Measurements from ENCODE around the gene MSMB. TPM values are rescaled to one million over a fixed set of nuclear protein-coding genes. Genes with fewer than 3 reads are reported as not detected.
"Not testable (repeated sequence)": the region's sequence is repeated elsewhere in the genome, so short reads cannot be mapped to it uniquely, and the experiment has no call there.

Gene MSMB
- total RNA-seq, 1 experiment from 2014 or later: not detected

DNA sequence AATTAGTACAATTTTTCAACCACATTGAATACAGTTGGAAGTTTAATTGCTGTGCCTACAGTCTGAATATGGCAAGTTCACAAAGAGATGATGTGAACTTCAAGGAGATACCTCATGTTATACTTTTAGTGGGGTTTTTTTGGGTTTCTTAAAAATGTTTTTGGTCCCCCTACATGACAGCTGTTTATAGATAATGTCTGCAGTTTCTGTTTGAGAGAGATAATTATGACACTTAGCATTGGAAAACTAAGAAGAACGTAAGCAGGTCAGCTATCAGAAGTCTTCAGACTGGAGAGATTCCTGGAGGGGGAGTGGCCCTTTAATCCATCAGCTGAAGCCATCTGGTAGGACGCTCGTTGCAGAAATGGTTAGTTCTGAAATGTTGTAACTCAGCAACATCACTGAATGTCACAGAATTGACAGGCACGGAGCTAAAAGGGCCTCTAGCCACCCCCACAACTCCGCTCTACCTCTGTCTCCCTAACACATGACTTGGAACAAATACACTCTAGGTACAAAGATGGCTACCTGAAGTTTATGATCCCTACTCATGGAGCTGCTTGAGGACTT, 44.8 kb downstream of the MSMB start:
- Histone ChIP-seq H3K36me3 (ENCODE audit: insufficient read depth, low read length) (peaks cover 67% of the 10 kb centered on the region), H3K9ac (ENCODE audit: low read length) (no peak overlapping the region)

GRCh38 chr10:46000538-46000937, 45.5 kb downstream of the MSMB start:
- Histone ChIP-seq H3K9ac (ENCODE audit: low read length) (no peak overlapping the region), H3K27ac (ENCODE audit: low read length) (no peak overlapping the region)

More for the DNA sequence above, 44.8 kb downstream of the MSMB start:
- no peak overlapping the region for H2AFZ ChIP-seq (ENCODE audit: low read length)
- H3K4me1 ChIP-seq (ENCODE audit: low read length): no peaks in the 10 kb centered on the region
- H3K79me2 ChIP-seq (ENCODE audit: low read length): peaks cover 29% of the 10 kb centered on the region
- H3K27ac ChIP-seq (ENCODE audit: low read length): no peak overlapping the region
- H4K20me1 ChIP-seq (ENCODE audit: insufficient read depth, low read depth, low read length): 0 out of 2 replicates have a peak, but pooled peaks cover 10% of the 10 kb centered on the region
- no peak for DNase-seq
- no peaks in the 10 kb centered on the region for H3K9me2 ChIP-seq (replicated peaks; ENCODE audit: insufficient read depth, low read length)
- H3K9me3 ChIP-seq (ENCODE audit: low read length): no peaks in the 10 kb centered on the region
- H3K27me3 ChIP-seq (ENCODE audit: low read length): no peaks in the 10 kb centered on the region
- H3K4me3 ChIP-seq (ENCODE audit: low read length): no peak overlapping the region
- no peak overlapping the region for H3K4me2 ChIP-seq (ENCODE audit: low read depth, low read length, poor library complexity, severe bottlenecking)

GRCh38 chr10:45999955-46000354, 46.1 kb downstream of the MSMB start:
- not testable (repeated sequence) for H3K9ac ChIP-seq (ENCODE audit: low read length); DNase-seq; H3K4me1 ChIP-seq (ENCODE audit: low read length); H3K4me3 ChIP-seq (ENCODE audit: low read length); H2AFZ ChIP-seq (ENCODE audit: low read length); H3K9me2 ChIP-seq (replicated peaks; ENCODE audit: insufficient read depth, low read length); H3K27ac ChIP-seq (ENCODE audit: low read length); H3K4me2 ChIP-seq (ENCODE audit: low read depth, low read length, poor library complexity, severe bottlenecking); H3K27me3 ChIP-seq (ENCODE audit: low read length); H3K9me3 ChIP-seq (ENCODE audit: low read length)
- 0 out of 2 replicates have a peak, but pooled peaks cover 10% of the 10 kb centered on the region for H4K20me1 ChIP-seq (ENCODE audit: insufficient read depth, low read depth, low read length)
- H3K36me3 ChIP-seq (ENCODE audit: insufficient read depth, low read length): peaks cover 61% of the 10 kb centered on the region
- H3K79me2 ChIP-seq (ENCODE audit: low read length): peaks cover 29% of the 10 kb centered on the region

More at GRCh38 chr10:46000538-46000937, 45.5 kb downstream of the MSMB start:
- Histone ChIP-seq H3K4me3 (ENCODE audit: low read length) (no peak overlapping the region), H3K36me3 (ENCODE audit: insufficient read depth, low read length) (peaks cover 66% of the 10 kb centered on the region), H4K20me1 (ENCODE audit: insufficient read depth, low read depth, low read length) (0 out of 2 replicates have a peak, but pooled peaks cover 10% of the 10 kb centered on the region), H3K4me2 (ENCODE audit: low read depth, low read length, poor library complexity, severe bottlenecking) (no peak overlapping the region), H3K9me3 (ENCODE audit: low read length) (no peaks in the 10 kb centered on the region), H3K27me3 (ENCODE audit: low read length) (no peaks in the 10 kb centered on the region), H3K4me1 (ENCODE audit: low read length) (no peaks in the 10 kb centered on the region), H3K79me2 (ENCODE audit: low read length) (peaks cover 29% of the 10 kb centered on the region), H3K9me2 (replicated peaks; ENCODE audit: insufficient read depth, low read length) (no peaks in the 10 kb centered on the region), H2AFZ (ENCODE audit: low read length) (no peak overlapping the region)
- no peak for DNase-seq

DNA sequence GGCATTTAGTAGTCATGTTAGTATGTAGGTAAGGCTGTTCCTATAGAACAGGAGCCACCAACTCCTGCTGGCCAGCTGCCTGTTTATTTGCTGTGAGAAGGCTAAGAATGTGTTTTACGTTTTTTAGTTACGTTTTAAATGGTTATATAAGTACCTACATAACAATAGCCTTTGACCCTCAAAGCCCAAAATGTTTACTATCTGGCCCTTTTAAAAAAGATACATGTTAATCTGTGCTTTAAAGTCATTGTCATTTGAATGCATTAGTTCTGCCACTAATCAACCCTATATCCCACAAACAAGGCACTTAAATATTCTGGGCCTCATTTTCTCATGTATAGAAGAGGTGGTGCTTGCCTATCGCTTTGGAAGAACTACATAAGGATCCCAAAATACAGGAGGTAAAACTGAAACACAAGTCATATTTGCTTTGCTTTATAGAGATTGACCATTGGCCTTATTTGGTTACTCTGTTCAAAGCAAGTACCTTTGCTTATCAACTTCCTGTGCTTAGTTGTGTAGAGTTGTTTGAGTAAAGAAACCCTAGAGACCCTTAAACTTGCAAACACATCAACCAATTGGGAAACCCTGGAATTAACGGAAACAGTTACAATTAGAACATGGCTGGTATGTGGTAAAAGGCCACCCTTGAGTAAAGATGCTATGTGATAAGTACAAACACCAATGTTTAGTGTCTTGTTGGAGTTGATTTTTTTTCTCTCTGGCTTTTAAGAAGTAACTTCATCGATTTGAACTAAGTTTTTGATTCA, 47.9 kb downstream of the MSMB start:
- H2AFZ ChIP-seq (ENCODE audit: low read length): no peak overlapping the region
- no peak overlapping the region for H3K27ac ChIP-seq (ENCODE audit: low read length)
- H3K4me3 ChIP-seq (ENCODE audit: low read length): no peak overlapping the region
- 0 out of 2 replicates have a peak, but pooled peaks cover 10% of the 10 kb centered on the region for H4K20me1 ChIP-seq (ENCODE audit: insufficient read depth, low read depth, low read length)
- H3K9me2 ChIP-seq (replicated peaks; ENCODE audit: insufficient read depth, low read length): no peaks in the 10 kb centered on the region
- no peak overlapping the region for H3K9ac ChIP-seq (ENCODE audit: low read length)
- no peak for DNase-seq
- no peaks in the 10 kb centered on the region for H3K27me3 ChIP-seq (ENCODE audit: low read length)
- no peaks in the 10 kb centered on the region for H3K4me1 ChIP-seq (ENCODE audit: low read length)
- no peaks in the 10 kb centered on the region for H3K9me3 ChIP-seq (ENCODE audit: low read length)
- peaks cover 30% of the 10 kb centered on the region for H3K79me2 ChIP-seq (ENCODE audit: low read length)
- H3K4me2 ChIP-seq (ENCODE audit: low read depth, low read length, poor library complexity, severe bottlenecking): no peak overlapping the region
- peaks cover 43% of the 10 kb centered on the region for H3K36me3 ChIP-seq (ENCODE audit: insufficient read depth, low read length)

GRCh38 chr10:45997557-45997956, 48.5 kb downstream of the MSMB start:
- H3K36me3 ChIP-seq (ENCODE audit: insufficient read depth, low read length): peaks cover 37% of the 10 kb centered on the region
- no peaks in the 10 kb centered on the region for H3K9me2 ChIP-seq (replicated peaks; ENCODE audit: insufficient read depth, low read length)
- peak; percentile 32 for DNase-seq
- no peak overlapping the region for H2AFZ ChIP-seq (ENCODE audit: low read length)
- H3K9ac ChIP-seq (ENCODE audit: low read length): no peak overlapping the region
- no peaks in the 10 kb centered on the region for H3K9me3 ChIP-seq (ENCODE audit: low read length)
- no peak overlapping the region for H3K4me2 ChIP-seq (ENCODE audit: low read depth, low read length, poor library complexity, severe bottlenecking)
- no peak overlapping the region for H3K4me3 ChIP-seq (ENCODE audit: low read length)
- no peaks in the 10 kb centered on the region for H3K4me1 ChIP-seq (ENCODE audit: low read length)
- no peaks in the 10 kb centered on the region for H3K27me3 ChIP-seq (ENCODE audit: low read length)
- H3K27ac ChIP-seq (ENCODE audit: low read length): no peak overlapping the region
- peaks cover 27% of the 10 kb centered on the region for H3K79me2 ChIP-seq (ENCODE audit: low read length)
- 0 out of 2 replicates have a peak, but pooled peaks cover 10% of the 10 kb centered on the region for H4K20me1 ChIP-seq (ENCODE audit: insufficient read depth, low read depth, low read length)

DNA sequence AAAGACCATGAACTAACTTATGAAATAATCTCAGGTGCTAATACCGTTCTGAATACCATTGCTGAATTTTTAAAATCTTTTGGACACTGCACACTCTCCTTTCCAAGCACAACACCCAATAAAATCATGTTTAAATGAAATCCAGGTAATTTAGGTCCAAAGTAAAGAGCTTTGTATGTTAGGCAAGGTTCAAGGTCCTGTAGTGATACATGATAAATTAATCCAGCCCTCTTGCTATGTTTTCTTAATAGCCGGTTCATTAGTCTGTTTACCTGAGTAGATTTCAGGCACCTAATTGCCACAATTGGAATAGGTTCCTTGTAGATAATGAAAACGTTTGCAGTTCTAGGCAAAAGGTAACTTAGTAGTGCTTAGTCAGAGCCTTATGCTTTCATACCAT, 60.5 kb downstream of the MSMB start:
- not testable (repeated sequence) for H3K9ac ChIP-seq (ENCODE audit: low read length); H3K27me3 ChIP-seq (ENCODE audit: low read length); H3K9me3 ChIP-seq (ENCODE audit: low read length); H2AFZ ChIP-seq (ENCODE audit: low read length); H3K4me1 ChIP-seq (ENCODE audit: low read length); H4K20me1 ChIP-seq (ENCODE audit: insufficient read depth, low read depth, low read length); H3K27ac ChIP-seq (ENCODE audit: low read length); H3K9me2 ChIP-seq (replicated peaks; ENCODE audit: insufficient read depth, low read length); H3K4me3 ChIP-seq (ENCODE audit: low read length); H3K4me2 ChIP-seq (ENCODE audit: low read depth, low read length, poor library complexity, severe bottlenecking)
- peaks cover 24% of the 10 kb centered on the region for H3K79me2 ChIP-seq (ENCODE audit: low read length)
- DNase-seq: peak; percentile 37
- H3K36me3 ChIP-seq (ENCODE audit: insufficient read depth, low read length): peaks cover 12% of the 10 kb centered on the region; the same call in 1 of the 2 replicates

DNA sequence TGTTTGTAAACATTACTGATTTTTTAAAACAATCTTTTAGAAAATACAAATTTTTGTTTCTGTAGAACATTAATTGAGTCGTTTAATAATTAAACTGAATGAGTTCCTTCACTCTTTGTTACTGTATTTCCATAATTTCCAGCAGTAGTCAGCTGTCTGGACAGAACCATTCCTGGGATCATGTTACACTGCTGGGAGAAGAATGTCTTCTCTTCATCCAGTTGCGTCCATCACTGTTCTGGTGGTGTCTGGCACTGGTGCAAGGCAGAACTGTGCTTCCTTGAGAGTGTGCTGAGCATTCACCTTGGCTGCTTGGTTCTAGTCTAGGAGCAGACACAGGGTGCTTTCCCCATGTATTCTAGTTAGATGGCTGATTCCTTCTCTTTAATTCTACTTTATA, 61.6 kb downstream of the MSMB start:
- H2AFZ ChIP-seq (ENCODE audit: low read length); H3K36me3 ChIP-seq (ENCODE audit: insufficient read depth, low read length); H4K20me1 ChIP-seq (ENCODE audit: insufficient read depth, low read depth, low read length); H3K4me1 ChIP-seq (ENCODE audit: low read length); H3K27ac ChIP-seq (ENCODE audit: low read length); H3K4me3 ChIP-seq (ENCODE audit: low read length); H3K4me2 ChIP-seq (ENCODE audit: low read depth, low read length, poor library complexity, severe bottlenecking); H3K9me3 ChIP-seq (ENCODE audit: low read length); H3K9me2 ChIP-seq (replicated peaks; ENCODE audit: insufficient read depth, low read length); H3K9ac ChIP-seq (ENCODE audit: low read length); H3K27me3 ChIP-seq (ENCODE audit: low read length): not testable (repeated sequence)
- H3K79me2 ChIP-seq (ENCODE audit: low read length): peaks cover 24% of the 10 kb centered on the region
- DNase-seq: peak; percentile 28

- not testable (repeated sequence) for H2AFZ ChIP-seq (ENCODE audit: low read length); H3K36me3 ChIP-seq (ENCODE audit: insufficient read depth, low read length); H4K20me1 ChIP-seq (ENCODE audit: insufficient read depth, low read depth, low read length); H3K9ac ChIP-seq (ENCODE audit: low read length); H3K27me3 ChIP-seq (ENCODE audit: low read length); H3K4me3 ChIP-seq (ENCODE audit: low read length); H3K9me3 ChIP-seq (ENCODE audit: low read length); H3K9me2 ChIP-seq (replicated peaks; ENCODE audit: insufficient read depth, low read length); H3K4me1 ChIP-seq (ENCODE audit: low read length); H3K4me2 ChIP-seq (ENCODE audit: low read depth, low read length, poor library complexity, severe bottlenecking); H3K27ac ChIP-seq (ENCODE audit: low read length)
- H3K79me2 ChIP-seq (ENCODE audit: low read length): peaks cover 28% of the 10 kb centered on the region
- peak; percentile 65 for DNase-seq
Observed at GRCh38 chr10:45983538-45984186, 62.4 kb downstream of the MSMB start.

Measured in Karpas-422 (cell line).